OCI-LY1 (cell line): ENCODE results near the gene SQSTM1.

ENCODE experiments used
- H2AFZ ChIP-seq: fragments of 200-600 bp; sonication (generic), shearing (Covaris generic); 2 replicates; pipeline ENCODE4 v1.6.0; 2014; ENCODE audit warnings: antibody characterized with exemption, mild to moderate bottlenecking, low read length
- H3F3A ChIP-seq: fragments of 200-600 bp; sonication (generic), shearing (Covaris generic); 2 replicates; pipeline ENCODE4 v1.6.0; 2014; ENCODE audit warnings: mild to moderate bottlenecking, antibody characterized with exemption, low read length, moderate library complexity; ENCODE audit not compliant: insufficient read depth
- H3K27ac ChIP-seq: fragments of 200-600 bp; sonication (generic); 2 replicates; pipeline ENCODE4 v1.5.1; 2014; ENCODE audit warnings: low read length, mixed run types, mild to moderate bottlenecking, low read depth; ENCODE audit not compliant: poor library complexity, severe bottlenecking
- H3K27me3 ChIP-seq: fragments of 200-600 bp; sonication (generic); 2 replicates; pipeline ENCODE4 v1.6.0; 2014; ENCODE audit warnings: antibody characterized with exemption, mild to moderate bottlenecking, low read length, moderate library complexity; ENCODE audit not compliant: insufficient read depth
- H3K36me3 ChIP-seq: fragments of 200-600 bp; sonication (generic); 2 replicates; pipeline ENCODE4 v1.6.1; 2014; ENCODE audit warnings: mild to moderate bottlenecking, antibody characterized with exemption, low read length, moderate library complexity, mixed read lengths; ENCODE audit not compliant: insufficient read depth
- H3K4me1 ChIP-seq: fragments of 200-600 bp; sonication (generic); 2 replicates; pipeline ENCODE4 v1.5.1; 2014; ENCODE audit warnings: mild to moderate bottlenecking, low read length, moderate library complexity; ENCODE audit not compliant: insufficient read depth, severe bottlenecking
- H3K4me2 ChIP-seq: fragments of 200-600 bp; sonication (generic), shearing (Covaris generic); 2 replicates; pipeline ENCODE4 v1.6.1; 2014; ENCODE audit warnings: low read length
- H3K4me3 ChIP-seq: fragments of 200-600 bp; sonication (generic); 2 replicates; pipeline ENCODE4 v1.5.1; 2014; ENCODE audit warnings: low read length, low read depth, mild to moderate bottlenecking, mixed read lengths; ENCODE audit not compliant: poor library complexity, severe bottlenecking
- H3K79me2 ChIP-seq: fragments of 200-600 bp; shearing (Covaris generic); 2 replicates; pipeline ENCODE4 v1.6.1; 2016; ENCODE audit warnings: mixed run types, low read length, mixed read lengths; ENCODE audit not compliant: insufficient read depth
- H3K9ac ChIP-seq: fragments of 200-600 bp; sonication (generic), shearing (Covaris generic); 2 replicates; pipeline ENCODE4 v1.6.1; 2014; ENCODE audit warnings: mild to moderate bottlenecking, low read length, mixed read lengths
- H3K9me2 ChIP-seq: fragments of 200-600 bp; sonication (generic), shearing (Covaris generic); 2 replicates; pipeline ENCODE4 v1.6.1; 2014; ENCODE audit warnings: low read depth, mild to moderate bottlenecking, low read length, mixed read lengths
- H3K9me3 ChIP-seq: fragments of 200-600 bp; shearing (Covaris generic); 2 replicates; pipeline ENCODE4 v1.6.1; 2014; ENCODE audit warnings: low read length, mixed read lengths
- H4K20me1 ChIP-seq: fragments of 200-600 bp; sonication (generic), shearing (Covaris generic); 2 replicates; pipeline ENCODE4 v1.6.0; 2016; ENCODE audit warnings: mild to moderate bottlenecking, low read length; ENCODE audit not compliant: insufficient read depth
- CTCF ChIP-seq: fragments of 200-600 bp; sonication (generic), shearing (Covaris generic); IDR thresholded peaks from 2 replicates; pipeline ENCODE4 v1.5.1; 2017; ENCODE audit warnings: mild to moderate bottlenecking, antibody characterized with exemption, low read length, moderate library complexity, mixed read lengths
- EZH2 ChIP-seq: fragments of 200-600 bp; sonication (generic), shearing (Covaris generic); IDR thresholded peaks from 2 replicates; pipeline ENCODE4 v1.8.0; 2017; ENCODE audit warnings: borderline replicate concordance, mixed run types, mild to moderate bottlenecking, antibody characterized with exemption, low read length, moderate library complexity, mixed read lengths

The SQSTM1 gene

GRCh38 chr5:179798144-179798770, 22.4 kb upstream of the SQSTM1 start:
- TF ChIP-seq CTCF (no peak), EZH2 (no peak)
- no peaks in the 10 kb centered on the region for H3K9me3 ChIP-seq
- H3K9me2 ChIP-seq, result no peaks in the 10 kb centered on the region
- H3K4me1 ChIP-seq, result peaks cover 21% of the 10 kb centered on the region
- H3K36me3 ChIP-seq, result peaks cover 5% of the 10 kb centered on the region
- H3F3A ChIP-seq, result no peaks in the 10 kb centered on the region
- no peak overlapping the region for H3K4me2 ChIP-seq
- H3K79me2 ChIP-seq, result no peaks in the 10 kb centered on the region
- H2AFZ ChIP-seq, result no peak overlapping the region
- no peak overlapping the region for H3K27ac ChIP-seq
- H3K9ac ChIP-seq, result no peak overlapping the region
- no peaks in the 10 kb centered on the region for H3K27me3 ChIP-seq
- H3K4me3 ChIP-seq, result no peak overlapping the region
- no peaks in the 10 kb centered on the region for H4K20me1 ChIP-seq

GRCh38 chr5:179798771-179799643, 21.7 kb upstream of the SQSTM1 start:
- no peak overlapping the region for H3K27ac ChIP-seq

GRCh38 chr5:179799644-179799973, 21.1 kb upstream of the SQSTM1 start:
- Histone ChIP-seq H3K27ac (no peak overlapping the region), H3K9me2 (no peaks in the 10 kb centered on the region), H4K20me1 (no peaks in the 10 kb centered on the region), H3K9ac (no peak overlapping the region), H3K4me1 (peaks cover 16% of the 10 kb centered on the region), H3K9me3 (no peaks in the 10 kb centered on the region), H3K4me3 (no peak overlapping the region), H3K36me3 (peaks cover 5% of the 10 kb centered on the region), H3F3A (no peaks in the 10 kb centered on the region), H2AFZ (no peak overlapping the region), H3K79me2 (no peaks in the 10 kb centered on the region), H3K27me3 (no peaks in the 10 kb centered on the region), H3K4me2 (no peak overlapping the region)
- TF ChIP-seq EZH2, result no peak
- TF ChIP-seq CTCF, result no peak

More at GRCh38 chr5:179798771-179799643, 21.7 kb upstream of the SQSTM1 start:
- H3K4me3 ChIP-seq, result no peak overlapping the region
- H3K9me3 ChIP-seq, result no peaks in the 10 kb centered on the region
- TF ChIP-seq CTCF (no peak), EZH2 (no peak)
- no peaks in the 10 kb centered on the region for H3K9me2 ChIP-seq
- no peaks in the 10 kb centered on the region for H3K27me3 ChIP-seq
- no peak overlapping the region for H3K9ac ChIP-seq
- peaks cover 5% of the 10 kb centered on the region for H3K36me3 ChIP-seq
- no peak overlapping the region for H3K4me2 ChIP-seq
- peaks cover 18% of the 10 kb centered on the region for H3K4me1 ChIP-seq
- no peaks in the 10 kb centered on the region for H3K79me2 ChIP-seq
- no peaks in the 10 kb centered on the region for H3F3A ChIP-seq
- H2AFZ ChIP-seq, result no peak overlapping the region
- no peaks in the 10 kb centered on the region for H4K20me1 ChIP-seq
